HK-2 (cell line): Measurements from ENCODE around the gene SNTA1.
"Not testable (repeated sequence)": the region's sequence is repeated elsewhere in the genome, so short reads cannot be mapped to it uniquely, and the experiment has no call there.

ENCODE experiments used
- DNase-seq: peaks from one replicate; pipeline ENCODE4 v3.0.0-alpha.2; 2018; ENCODE audit not compliant: unreplicated experiment

Gene SNTA1

GRCh38 chr20:33443512-33444239 lies at the start of gene SNTA1:
TSS of gene SNTA1 (minus strand) at chr20:33443763. CDS start at chr20:33443620, 143 bp downstream.
- peak; percentile 97 for DNase-seq

- no peak for DNase-seq
Observed at GRCh38 chr20:33490934-33491656, 47.5 kb upstream of the SNTA1 start.

GRCh38 chr20:33490023-33490933 lies 46.7 kb upstream of the SNTA1 start, which contains the start of gene CBFA2T2:
TSS of gene CBFA2T2 (plus strand) at chr20:33490096. CDS start at chr20:33490268, 172 bp downstream.
- DNase-seq = no peak

GRCh38 chr20:33489495-33490022 lies 46.0 kb upstream of the SNTA1 start:
- peak; percentile 100 for DNase-seq

- not testable (repeated sequence) for DNase-seq
Observed at GRCh38 chr20:33488661-33489494, 45.3 kb upstream of the SNTA1 start.

- no peak for DNase-seq
Observed at GRCh38 chr20:33488201-33488600, 44.6 kb upstream of the SNTA1 start.

- not testable (repeated sequence) for DNase-seq
Observed at GRCh38 chr20:33483186-33483585, 39.6 kb upstream of the SNTA1 start.

- DNase-seq = no peak
Observed at GRCh38 chr20:33482581-33482980, 39.0 kb upstream of the SNTA1 start.

- no peak for DNase-seq
Observed at GRCh38 chr20:33481431-33481941, 37.9 kb upstream of the SNTA1 start.

GRCh38 chr20:33480048-33480447 lies 36.5 kb upstream of the SNTA1 start:
- DNase-seq = no peak

GRCh38 chr20:33477386-33478234 lies 34.0 kb upstream of the SNTA1 start:
- no peak for DNase-seq

GRCh38 chr20:33475381-33476152 lies 32.0 kb upstream of the SNTA1 start:
- DNase-seq = no peak

- DNase-seq = no peak
Observed at GRCh38 chr20:33474963-33475362, 31.4 kb upstream of the SNTA1 start.

GRCh38 chr20:33474097-33474873 lies 30.7 kb upstream of the SNTA1 start:
- no peak for DNase-seq

GRCh38 chr20:33472868-33473435 lies 29.4 kb upstream of the SNTA1 start:
- no peak for DNase-seq

- no peak for DNase-seq
Observed at GRCh38 chr20:33470866-33471265, 27.3 kb upstream of the SNTA1 start.

- DNase-seq = no peak
Observed at GRCh38 chr20:33470457-33470856, 26.9 kb upstream of the SNTA1 start.

GRCh38 chr20:33466303-33466646 lies 22.7 kb upstream of the SNTA1 start:
- DNase-seq = no peak
